HFFc6 (cell line): ENCODE measurements around the gene RDX. TPM values are rescaled to one million over a fixed set of nuclear protein-coding genes. Genes with fewer than 3 reads are reported as not detected.

Source experiments
- DNase-seq: peaks from one replicate; pipeline ENCODE4 v3.0.0-alpha.2; 2018
- H3K27ac Mint-ChIP-seq: 2 replicates; pipeline ENCODE4 v1.8.0; 2020; ENCODE audit warnings: mild to moderate bottlenecking, mixed read lengths
- H3K27me3 Mint-ChIP-seq: 2 replicates; pipeline ENCODE4 v1.8.0; 2021; ENCODE audit warnings: mild to moderate bottlenecking, moderate library complexity, mixed read lengths; ENCODE audit not compliant: insufficient read depth
- H3K36me3 Mint-ChIP-seq: 2 replicates; pipeline ENCODE4 v1.8.0; 2021; ENCODE audit warnings: low read depth, mixed read lengths
- H3K4me1 Mint-ChIP-seq: 2 replicates; pipeline ENCODE4 v1.8.0; 2020; ENCODE audit warnings: low read depth, mixed read lengths
- H3K4me3 Mint-ChIP-seq: 2 replicates; pipeline ENCODE4 v1.8.0; 2020; ENCODE audit warnings: mild to moderate bottlenecking, moderate library complexity, mixed read lengths
- H3K9me3 Mint-ChIP-seq: 2 replicates; pipeline ENCODE4 v1.8.0; 2020; ENCODE audit warnings: mild to moderate bottlenecking, mixed read lengths
- total RNA-seq, 6 experiments: library from RNA; stranded (reverse); fragmentation: NEBNext Ultra II Directional; extraction: Animal tissue kit (Norgen Biotek cat#: 25700); gene quantifications; 2 replicates in 1 of 6; 3 replicates in 5 of 6; pipeline ENCODE4 v1.2.3, GENCODE V29; 2021
- TF ChIP-seq, protein P1 (sequence below): fragments of 200-600 bp; sonication (generic); IDR thresholded peaks from 2 replicates; pipeline ENCODE4 v1.5.0; 2021; ENCODE audit warnings: antibody characterized with exemption, mild to moderate bottlenecking

Gene RDX
- total RNA-seq, 6 experiments from 2014 or later = 105 to 131 (median 112) TPM

DNA sequence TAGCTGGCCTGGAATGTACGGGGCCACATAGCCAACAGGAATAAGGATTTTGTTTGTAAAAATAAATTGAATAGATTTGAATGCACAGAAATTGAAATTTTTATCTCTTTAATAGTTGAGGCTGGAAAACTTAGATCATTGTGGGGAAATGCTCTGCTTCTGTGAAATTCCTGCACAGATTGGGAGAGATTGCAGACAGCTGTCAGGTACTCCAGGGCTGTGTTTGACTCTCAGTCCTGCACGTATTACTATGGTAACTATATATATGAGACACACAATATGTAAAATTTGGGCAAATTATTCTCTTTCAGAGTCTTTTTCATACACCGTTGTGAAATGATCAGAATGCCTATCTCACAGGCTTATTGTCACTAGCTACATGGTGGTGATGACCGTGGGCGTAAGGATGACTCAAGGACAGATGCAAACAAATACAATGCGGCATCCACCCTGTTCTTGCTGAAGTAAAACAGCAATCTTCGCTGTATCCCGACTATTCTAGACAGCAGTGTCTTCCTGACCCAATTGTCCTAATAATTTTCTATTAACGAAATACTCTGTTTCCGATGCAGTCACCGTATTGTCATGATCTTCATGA lies 123.8 kb downstream of the RDX start:
- no peak for DNase-seq
- Mint-ChIP-seq H3K4me1 (peaks cover 16% of the 10 kb centered on the region), H3K27ac (no peak overlapping the region), H3K27me3 (peaks cover 4% of the 10 kb centered on the region), H3K36me3 (no peaks in the 10 kb centered on the region), H3K9me3 (no peaks in the 10 kb centered on the region), H3K4me3 (no peak overlapping the region)
- TF ChIP-seq, protein P1, sequence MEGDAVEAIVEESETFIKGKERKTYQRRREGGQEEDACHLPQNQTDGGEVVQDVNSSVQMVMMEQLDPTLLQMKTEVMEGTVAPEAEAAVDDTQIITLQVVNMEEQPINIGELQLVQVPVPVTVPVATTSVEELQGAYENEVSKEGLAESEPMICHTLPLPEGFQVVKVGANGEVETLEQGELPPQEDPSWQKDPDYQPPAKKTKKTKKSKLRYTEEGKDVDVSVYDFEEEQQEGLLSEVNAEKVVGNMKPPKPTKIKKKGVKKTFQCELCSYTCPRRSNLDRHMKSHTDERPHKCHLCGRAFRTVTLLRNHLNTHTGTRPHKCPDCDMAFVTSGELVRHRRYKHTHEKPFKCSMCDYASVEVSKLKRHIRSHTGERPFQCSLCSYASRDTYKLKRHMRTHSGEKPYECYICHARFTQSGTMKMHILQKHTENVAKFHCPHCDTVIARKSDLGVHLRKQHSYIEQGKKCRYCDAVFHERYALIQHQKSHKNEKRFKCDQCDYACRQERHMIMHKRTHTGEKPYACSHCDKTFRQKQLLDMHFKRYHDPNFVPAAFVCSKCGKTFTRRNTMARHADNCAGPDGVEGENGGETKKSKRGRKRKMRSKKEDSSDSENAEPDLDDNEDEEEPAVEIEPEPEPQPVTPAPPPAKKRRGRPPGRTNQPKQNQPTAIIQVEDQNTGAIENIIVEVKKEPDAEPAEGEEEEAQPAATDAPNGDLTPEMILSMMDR = no peak

DNA sequence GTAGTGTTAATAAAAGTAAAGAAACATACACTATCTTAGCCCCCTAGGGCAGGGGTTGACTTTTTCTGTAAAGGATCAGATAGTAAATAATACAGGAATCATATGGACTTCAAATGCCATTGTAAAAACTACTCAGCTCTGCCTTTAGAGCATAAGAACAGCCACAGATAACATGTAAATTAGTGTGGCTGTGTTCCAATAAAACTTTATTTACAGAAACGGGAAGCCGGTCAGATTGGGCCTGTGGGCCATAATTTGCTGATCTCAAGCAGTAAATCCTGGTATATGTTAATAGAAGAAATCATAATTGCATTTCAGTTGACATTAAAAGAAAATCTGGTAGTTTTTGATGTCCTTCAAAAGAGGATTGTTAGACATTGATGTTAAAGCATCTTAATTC lies 126.7 kb downstream of the RDX start:
- DNase-seq = no peak
- TF ChIP-seq, protein P1 = no peak
- no peaks in the 10 kb centered on the region; the same call in 1 of the 2 replicates for H3K27me3 Mint-ChIP-seq
- no peak overlapping the region for H3K4me3 Mint-ChIP-seq
- H3K27ac Mint-ChIP-seq = no peak overlapping the region
- H3K4me1 Mint-ChIP-seq = peaks cover 8% of the 10 kb centered on the region
- no peaks in the 10 kb centered on the region for H3K9me3 Mint-ChIP-seq
- H3K36me3 Mint-ChIP-seq = peaks cover 10% of the 10 kb centered on the region

DNA sequence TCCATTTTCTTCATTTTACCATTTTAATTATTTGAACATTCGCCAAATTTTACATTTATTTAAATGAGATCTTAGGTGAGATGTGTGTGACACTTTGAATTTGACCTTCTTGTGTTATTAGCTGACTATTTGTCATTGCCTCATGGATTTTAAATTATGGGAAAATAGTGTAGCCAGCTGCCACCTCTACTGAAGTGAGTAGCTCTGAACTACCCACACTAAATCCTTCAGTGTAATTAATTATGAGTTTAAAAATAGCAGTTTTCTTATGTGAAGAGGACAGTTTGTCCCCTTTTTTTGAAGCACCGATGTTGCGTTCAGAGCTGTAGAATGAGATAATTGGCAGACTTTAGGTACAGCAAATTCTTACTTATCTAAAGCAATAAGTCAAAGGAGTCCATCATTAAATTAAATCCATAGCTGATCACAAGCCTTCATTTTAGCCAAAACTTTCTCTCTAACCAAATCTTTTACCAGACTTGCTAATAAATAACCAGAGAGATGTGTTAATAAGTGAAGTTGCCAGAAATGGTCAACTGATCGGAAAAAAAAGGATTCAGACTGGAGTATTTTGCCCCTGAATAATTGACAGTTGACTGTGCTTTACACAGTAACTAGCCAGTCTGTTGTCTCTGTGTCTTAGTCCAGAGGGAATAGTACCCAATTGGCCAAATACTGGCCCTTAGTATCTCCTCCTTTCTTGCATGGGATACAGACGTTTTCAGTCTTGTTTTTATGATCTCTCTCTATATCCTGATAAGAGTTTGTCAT lies 128.2 kb downstream of the RDX start:
- no peaks in the 10 kb centered on the region for H3K4me1 Mint-ChIP-seq
- no peak overlapping the region for H3K27ac Mint-ChIP-seq
- H3K9me3 Mint-ChIP-seq = no peaks in the 10 kb centered on the region
- H3K4me3 Mint-ChIP-seq = no peak overlapping the region
- no peaks in the 10 kb centered on the region for H3K27me3 Mint-ChIP-seq
- H3K36me3 Mint-ChIP-seq = peaks cover 15% of the 10 kb centered on the region
- no peak for DNase-seq
- TF ChIP-seq, protein P1 = no peak

DNA sequence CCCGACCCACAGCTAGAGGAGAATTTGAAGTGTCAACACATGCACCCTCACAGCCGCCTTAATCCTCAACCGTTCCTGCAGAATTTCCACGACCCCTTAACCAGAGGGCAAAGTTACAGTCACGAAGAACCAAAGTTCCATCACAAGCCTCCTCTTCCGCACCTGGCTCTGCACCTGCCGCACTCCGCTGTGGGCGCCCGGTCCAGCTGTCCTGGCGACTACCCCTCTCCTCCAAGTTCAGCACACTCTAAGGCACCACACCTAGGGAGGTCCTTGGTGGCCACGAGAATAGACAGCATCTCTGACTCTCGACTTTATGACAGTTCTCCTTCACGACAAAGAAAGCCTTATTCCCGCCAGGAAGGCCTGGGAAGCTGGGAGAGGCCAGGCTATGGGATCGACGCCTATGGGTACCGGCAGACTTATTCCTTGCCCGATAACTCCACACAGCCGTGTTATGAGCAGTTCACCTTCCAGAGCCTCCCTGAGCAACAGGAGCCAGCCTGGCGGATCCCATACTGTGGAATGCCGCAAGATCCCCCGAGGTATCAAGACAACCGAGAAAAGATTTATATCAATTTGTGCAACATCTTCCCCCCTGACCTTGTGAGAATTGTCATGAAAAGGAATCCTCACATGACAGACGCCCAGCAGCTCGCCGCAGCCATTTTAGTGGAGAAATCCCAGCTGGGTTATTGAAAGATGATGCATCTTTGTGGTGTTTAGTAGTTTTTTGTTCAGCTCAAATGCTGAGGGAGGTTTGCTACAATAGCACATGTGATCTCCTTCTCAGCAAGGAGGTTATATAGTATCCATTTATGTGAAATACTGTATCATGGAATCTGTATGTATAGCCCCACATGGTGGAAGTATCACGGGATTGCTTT lies 131.1 kb downstream of the RDX start:
- H3K9me3 Mint-ChIP-seq = no peaks in the 10 kb centered on the region
- peaks cover 23% of the 10 kb centered on the region for H3K36me3 Mint-ChIP-seq
- no peak overlapping the region for H3K27ac Mint-ChIP-seq
- no peak for DNase-seq
- H3K27me3 Mint-ChIP-seq = no peaks in the 10 kb centered on the region
- no peak overlapping the region for H3K4me3 Mint-ChIP-seq
- TF ChIP-seq, protein P1 = no peak
- H3K4me1 Mint-ChIP-seq = no peaks in the 10 kb centered on the region

DNA sequence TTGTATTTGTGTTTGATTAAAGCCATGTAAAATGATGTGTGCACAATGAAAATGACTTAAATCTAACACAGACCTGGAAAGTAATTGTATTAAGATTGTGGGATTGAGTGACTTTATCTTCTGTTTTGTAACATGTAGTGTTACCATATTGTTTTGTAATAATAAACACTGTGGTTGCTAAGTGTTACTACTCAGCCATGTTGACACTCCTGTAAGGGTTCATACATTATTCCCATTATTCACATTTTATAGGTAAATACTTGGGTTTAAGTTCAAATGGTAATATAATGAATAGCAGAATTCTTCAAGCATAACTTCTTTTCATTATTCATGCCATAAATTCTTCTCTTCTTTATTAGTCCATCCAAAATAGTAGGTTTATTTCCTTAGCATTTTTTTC lies 134.2 kb downstream of the RDX start:
- peaks cover 5% of the 10 kb centered on the region; the same call in 1 of the 2 replicates for H3K4me1 Mint-ChIP-seq
- H3K27me3 Mint-ChIP-seq = no peaks in the 10 kb centered on the region
- TF ChIP-seq, protein P1 = no peak
- H3K9me3 Mint-ChIP-seq = no peaks in the 10 kb centered on the region
- H3K4me3 Mint-ChIP-seq = no peak overlapping the region
- DNase-seq = no peak
- H3K36me3 Mint-ChIP-seq = peaks cover 23% of the 10 kb centered on the region
- H3K27ac Mint-ChIP-seq = no peak overlapping the region; the same call in 1 of the 2 replicates
